GM18498 (cell line): ENCODE measurements around the gene CYB561A3.

Experiments
- ATAC-seq: cut with Tn5 transposase; IDR thresholded peaks from one replicate; pipeline ENCODE4 v1.9.1; 2021; ENCODE audit warnings: mild to moderate bottlenecking, moderate library complexity; ENCODE audit not compliant: unreplicated experiment

CYB561A3 gene

GRCh38 chr11:61329871-61330270, 31.8 kb downstream of the CYB561A3 start:
- no peak for ATAC-seq

DNA sequence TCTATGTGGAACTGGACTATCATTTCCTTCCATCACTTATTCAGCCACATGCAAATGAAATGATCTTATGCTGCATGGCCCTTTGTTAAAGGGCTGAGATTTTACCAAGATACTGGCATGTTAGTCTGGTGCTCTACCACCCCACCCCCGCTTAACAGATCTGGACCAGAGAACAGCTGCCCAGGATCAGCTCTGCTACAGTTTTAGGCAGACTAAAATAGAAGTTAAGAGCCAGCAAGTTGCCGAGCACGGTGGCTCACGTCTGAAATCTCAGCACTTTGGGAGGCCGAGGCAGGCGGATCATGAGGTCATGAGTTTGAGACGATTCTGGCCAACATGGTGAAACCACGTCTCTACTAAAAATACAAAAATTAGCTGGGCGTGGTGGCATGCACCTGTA, 33.3 kb downstream of the CYB561A3 start:
- no peak for ATAC-seq

- no peak for ATAC-seq
These were observed 34.0 kb downstream of the CYB561A3 start for GRCh38 chr11:61327669-61328071.

DNA sequence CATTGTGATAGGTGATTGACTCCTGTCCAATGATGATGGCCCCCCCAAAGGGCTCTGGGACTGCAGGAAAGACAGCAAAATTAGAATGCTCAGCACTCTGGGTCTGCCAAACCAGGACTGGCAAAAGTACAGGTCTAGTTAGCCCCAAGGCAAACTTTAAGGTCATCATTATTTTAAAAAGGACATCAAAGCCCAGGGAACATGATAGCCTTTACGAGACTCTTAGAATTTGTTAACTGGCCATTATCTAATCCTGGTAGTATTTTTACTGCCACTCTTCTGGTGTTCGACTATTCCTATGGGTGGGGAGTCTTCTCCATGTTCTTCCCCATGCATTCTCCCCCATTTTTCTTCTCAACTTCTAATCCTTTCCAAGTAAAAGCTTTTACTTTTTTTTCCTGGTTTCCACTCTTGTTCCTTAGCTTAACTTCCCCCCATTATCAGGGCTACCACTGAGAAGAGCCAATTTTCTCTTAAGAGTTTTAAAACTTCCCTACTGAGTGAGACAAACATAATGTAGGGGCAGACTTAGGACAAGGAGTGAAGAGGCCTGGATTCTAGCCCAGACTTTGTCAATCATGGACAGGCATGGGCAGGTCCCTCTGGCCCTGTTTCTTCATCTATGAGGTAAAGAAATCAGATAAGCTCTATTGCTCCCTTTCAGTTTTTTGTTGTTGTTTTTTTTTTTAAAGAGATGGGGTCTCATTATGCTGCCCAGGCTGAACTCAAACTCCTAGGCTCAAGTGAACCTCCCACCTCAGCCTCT, 35.9 kb downstream of the CYB561A3 start:
- no peak for ATAC-seq

GRCh38 chr11:61315260-61315659, 46.4 kb downstream of the CYB561A3 start:
- ATAC-seq, result no peak

GRCh38 chr11:61310749-61311148, 50.9 kb downstream of the CYB561A3 start:
- no peak for ATAC-seq

GRCh38 chr11:61309739-61310138, 51.9 kb downstream of the CYB561A3 start:
- no peak for ATAC-seq

DNA sequence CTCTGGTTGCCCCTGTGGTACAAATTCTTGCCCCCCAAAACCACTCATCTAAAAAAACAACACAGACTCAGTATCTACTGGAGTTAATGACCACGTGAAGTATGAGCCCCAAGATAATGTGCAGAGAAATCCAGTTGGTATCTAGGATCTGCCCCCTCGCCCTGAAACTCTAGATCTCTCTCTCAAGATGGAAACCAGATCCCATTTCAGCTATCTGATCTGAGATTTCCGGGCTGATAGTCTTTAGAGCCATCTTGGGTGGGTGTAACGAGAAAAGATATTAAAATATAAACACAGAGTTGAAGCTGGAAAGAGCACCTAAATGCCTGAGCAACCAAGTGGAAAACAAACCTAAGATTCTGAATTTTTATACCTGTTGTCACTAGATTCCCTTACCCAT, 52.5 kb downstream of the CYB561A3 start:
- no peak for ATAC-seq

- no peak for ATAC-seq
These were observed 54.3 kb downstream of the CYB561A3 start for GRCh38 chr11:61307354-61307753.

DNA sequence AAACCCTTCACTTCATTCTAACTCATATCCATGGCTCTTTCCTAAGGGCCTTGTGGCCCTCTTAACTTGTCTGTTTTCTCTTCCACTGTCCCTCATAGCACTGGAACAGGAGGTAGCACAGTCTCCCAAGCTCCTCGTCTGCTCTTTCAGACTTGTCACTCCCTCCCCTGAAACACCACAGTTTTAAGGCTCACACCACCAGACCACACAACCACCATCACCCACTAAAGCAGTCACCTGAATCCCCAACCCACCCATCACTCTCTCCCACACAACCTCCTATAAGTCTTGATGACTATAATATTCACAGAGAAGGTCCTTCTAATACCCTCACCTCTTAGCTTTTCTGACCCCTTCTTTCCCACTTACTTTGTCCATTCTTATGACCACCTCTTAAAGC, 55.5 kb downstream of the CYB561A3 start:
- no peak for ATAC-seq

DNA sequence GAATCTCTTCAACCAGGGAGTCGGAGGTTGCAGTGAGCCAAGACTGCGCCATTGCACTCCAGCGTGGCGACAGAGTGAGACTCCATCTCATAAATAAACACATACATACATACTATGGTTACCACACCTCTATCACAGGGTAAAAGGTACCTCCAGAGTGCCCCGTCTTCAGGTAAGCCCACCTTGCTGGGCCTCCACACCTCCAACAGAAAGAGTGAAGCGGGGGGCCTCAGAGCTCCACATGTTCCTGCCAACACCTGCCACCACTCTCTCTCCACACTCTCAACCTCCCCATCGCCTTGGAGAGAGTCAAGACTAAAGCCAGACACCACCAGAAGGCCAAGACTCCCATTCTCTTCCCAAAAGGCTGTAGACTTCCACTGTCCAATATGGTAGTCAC, 56.3 kb downstream of the CYB561A3 start:
- no peak for ATAC-seq

- no peak for ATAC-seq
These were observed 58.0 kb downstream of the CYB561A3 start for GRCh38 chr11:61303725-61304124.

DNA sequence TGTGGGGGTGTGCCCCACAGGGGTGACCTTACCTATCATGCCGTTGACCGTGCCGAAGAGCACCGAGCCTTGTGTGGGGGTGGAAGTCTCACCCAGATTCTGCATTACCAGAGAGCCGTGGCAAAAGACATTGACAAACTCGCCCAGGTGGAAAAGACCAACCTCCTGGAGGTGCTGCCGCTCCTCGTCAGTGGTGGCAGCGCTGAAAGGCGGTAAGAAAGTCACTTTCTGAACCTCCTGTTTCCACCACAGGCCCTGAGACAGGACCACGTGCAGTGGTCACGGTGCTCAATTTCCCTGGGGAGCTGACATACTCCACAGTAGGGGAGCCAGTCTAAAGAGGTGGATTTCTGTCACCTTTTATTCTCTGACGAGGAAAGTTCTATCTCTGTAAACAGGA, 59.1 kb downstream of the CYB561A3 start:
- no peak for ATAC-seq
